Measurements from ENCODE around the gene ARMH1.

Gene ARMH1

DNA sequence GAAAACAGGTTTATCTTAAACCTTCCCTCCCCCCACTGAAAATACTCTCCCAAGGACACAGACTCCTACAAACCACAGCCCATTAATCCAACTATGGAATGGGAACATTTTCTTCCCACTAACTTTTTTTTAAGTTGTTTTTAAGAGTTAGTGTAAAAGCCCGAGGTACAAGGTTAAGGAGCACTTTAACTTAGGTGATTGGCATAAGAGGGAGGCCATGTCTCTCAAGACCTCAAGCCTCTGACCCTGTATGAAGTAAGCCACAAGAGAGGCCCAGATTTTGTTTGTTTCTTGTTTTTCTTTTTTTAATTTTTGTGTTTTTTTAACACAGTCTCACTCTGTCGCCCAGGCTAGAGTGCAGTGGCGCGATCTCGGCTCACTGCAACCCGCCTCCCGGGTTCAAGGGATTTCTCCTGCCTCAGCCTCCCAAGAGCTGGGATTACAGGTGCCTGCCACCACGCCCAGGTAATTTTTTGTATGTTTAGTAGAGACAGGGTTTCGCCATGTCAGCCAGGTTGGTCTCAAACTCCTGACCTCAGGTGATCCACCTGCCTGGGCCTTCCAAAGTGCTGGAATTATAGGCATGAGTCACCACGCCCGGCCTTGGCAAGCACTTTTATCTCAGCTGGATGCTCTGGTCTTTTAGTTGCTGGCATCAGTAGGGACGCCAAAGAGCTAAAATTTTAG is 14.4 kb downstream of the ARMH1 start:
- TF ChIP-seq EP300 (IDR thresholded peaks at IDR 0.05; ENCODE audit: borderline replicate concordance) = no peak

DNA sequence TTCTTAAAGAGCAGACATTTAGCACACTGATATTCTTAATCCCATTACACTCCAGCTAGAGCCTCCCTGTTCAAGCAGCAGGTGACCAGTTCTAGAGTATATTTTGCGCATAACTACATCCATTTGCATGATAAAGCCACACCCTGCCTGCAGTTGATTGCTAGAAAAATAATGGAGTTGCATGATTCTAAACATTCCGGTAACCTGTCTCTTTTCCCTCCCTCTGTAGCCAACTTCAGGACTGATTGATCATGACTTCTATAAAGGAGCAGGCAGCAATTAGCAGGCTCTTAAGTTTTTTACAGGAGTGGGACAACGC is 14.9 kb downstream of the ARMH1 start:
- TF ChIP-seq ZBTB7A (IDR thresholded peaks at IDR 0.05; ENCODE audit: low read depth) = no peak
- no peak for TF ChIP-seq EP300 (IDR thresholded peaks at IDR 0.05; ENCODE audit: borderline replicate concordance)
- no peak for TF ChIP-seq TEAD4 (IDR thresholded peaks at IDR 0.05)
- TF ChIP-seq TCF12 (IDR thresholded peaks at IDR 0.05; ENCODE audit: low read depth) = no peak
- TF ChIP-seq NFIC (IDR thresholded peaks at IDR 0.05) = no peak
- TF ChIP-seq, protein P1, sequence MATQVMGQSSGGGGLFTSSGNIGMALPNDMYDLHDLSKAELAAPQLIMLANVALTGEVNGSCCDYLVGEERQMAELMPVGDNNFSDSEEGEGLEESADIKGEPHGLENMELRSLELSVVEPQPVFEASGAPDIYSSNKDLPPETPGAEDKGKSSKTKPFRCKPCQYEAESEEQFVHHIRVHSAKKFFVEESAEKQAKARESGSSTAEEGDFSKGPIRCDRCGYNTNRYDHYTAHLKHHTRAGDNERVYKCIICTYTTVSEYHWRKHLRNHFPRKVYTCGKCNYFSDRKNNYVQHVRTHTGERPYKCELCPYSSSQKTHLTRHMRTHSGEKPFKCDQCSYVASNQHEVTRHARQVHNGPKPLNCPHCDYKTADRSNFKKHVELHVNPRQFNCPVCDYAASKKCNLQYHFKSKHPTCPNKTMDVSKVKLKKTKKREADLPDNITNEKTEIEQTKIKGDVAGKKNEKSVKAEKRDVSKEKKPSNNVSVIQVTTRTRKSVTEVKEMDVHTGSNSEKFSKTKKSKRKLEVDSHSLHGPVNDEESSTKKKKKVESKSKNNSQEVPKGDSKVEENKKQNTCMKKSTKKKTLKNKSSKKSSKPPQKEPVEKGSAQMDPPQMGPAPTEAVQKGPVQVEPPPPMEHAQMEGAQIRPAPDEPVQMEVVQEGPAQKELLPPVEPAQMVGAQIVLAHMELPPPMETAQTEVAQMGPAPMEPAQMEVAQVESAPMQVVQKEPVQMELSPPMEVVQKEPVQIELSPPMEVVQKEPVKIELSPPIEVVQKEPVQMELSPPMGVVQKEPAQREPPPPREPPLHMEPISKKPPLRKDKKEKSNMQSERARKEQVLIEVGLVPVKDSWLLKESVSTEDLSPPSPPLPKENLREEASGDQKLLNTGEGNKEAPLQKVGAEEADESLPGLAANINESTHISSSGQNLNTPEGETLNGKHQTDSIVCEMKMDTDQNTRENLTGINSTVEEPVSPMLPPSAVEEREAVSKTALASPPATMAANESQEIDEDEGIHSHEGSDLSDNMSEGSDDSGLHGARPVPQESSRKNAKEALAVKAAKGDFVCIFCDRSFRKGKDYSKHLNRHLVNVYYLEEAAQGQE (IDR thresholded peaks at IDR 0.05; ENCODE audit: low read depth) = no peak
- no peak for TF ChIP-seq TAF1 (IDR thresholded peaks at IDR 0.05; ENCODE audit: low read depth)
- TF ChIP-seq USF1 (IDR thresholded peaks at IDR 0.05) = no peak
- no peak for TF ChIP-seq CREB1 (IDR thresholded peaks at IDR 0.05; ENCODE audit: low read depth)
- no peak for TF ChIP-seq YY1 (IDR thresholded peaks at IDR 0.05; ENCODE audit: low read depth)
- TF ChIP-seq RAD21 (IDR thresholded peaks at IDR 0.05; ENCODE audit: low read depth) = no peak
- TF ChIP-seq EGR1 (IDR thresholded peaks at IDR 0.05) = no peak
- TF ChIP-seq, protein P2, sequence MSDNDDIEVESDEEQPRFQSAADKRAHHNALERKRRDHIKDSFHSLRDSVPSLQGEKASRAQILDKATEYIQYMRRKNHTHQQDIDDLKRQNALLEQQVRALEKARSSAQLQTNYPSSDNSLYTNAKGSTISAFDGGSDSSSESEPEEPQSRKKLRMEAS (IDR thresholded peaks at IDR 0.05) = no peak
- TF ChIP-seq CEBPB (IDR thresholded peaks at IDR 0.05) = no peak
- no peak for TF ChIP-seq FOXM1 (IDR thresholded peaks at IDR 0.05; ENCODE audit: borderline replicate concordance, low read depth)

GRCh38 chr1:44693159-44693558 is 18.6 kb downstream of the ARMH1 start:
- TF ChIP-seq, protein P1 (IDR thresholded peaks at IDR 0.05; ENCODE audit: low read depth) = no peak
- TF ChIP-seq NFIC (IDR thresholded peaks at IDR 0.05) = no peak
- TF ChIP-seq TCF12 (IDR thresholded peaks at IDR 0.05; ENCODE audit: low read depth) = no peak
- TF ChIP-seq EP300 (IDR thresholded peaks at IDR 0.05; ENCODE audit: borderline replicate concordance) = no peak
- no peak for TF ChIP-seq TEAD4 (IDR thresholded peaks at IDR 0.05)
- no peak for TF ChIP-seq USF1 (IDR thresholded peaks at IDR 0.05)
- no peak for TF ChIP-seq CEBPB (IDR thresholded peaks at IDR 0.05)
- TF ChIP-seq FOXM1 (IDR thresholded peaks at IDR 0.05; ENCODE audit: borderline replicate concordance, low read depth) = no peak
- no peak for TF ChIP-seq RAD21 (IDR thresholded peaks at IDR 0.05; ENCODE audit: low read depth)
- TF ChIP-seq EGR1 (IDR thresholded peaks at IDR 0.05) = no peak

DNA sequence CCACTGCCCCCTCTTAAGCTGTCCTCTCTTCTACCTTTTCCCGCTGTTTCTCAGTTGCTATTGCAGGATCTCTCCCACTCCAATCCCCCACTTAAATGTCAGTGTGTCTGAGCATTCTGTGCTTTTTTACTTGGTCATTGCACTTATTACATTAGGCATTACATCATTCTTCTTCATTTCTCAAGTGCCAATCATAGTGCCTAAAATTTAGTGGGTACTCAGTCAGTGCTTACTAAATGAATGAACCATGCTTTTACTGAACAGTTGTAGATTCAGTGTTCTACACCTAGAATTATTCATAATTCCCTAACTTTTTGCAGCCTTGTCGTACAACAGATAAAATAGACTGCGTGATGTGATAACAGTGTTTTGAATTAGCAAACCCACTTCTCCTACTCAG is 19.4 kb downstream of the ARMH1 start:
- TF ChIP-seq YY1 (IDR thresholded peaks at IDR 0.05; ENCODE audit: low read depth) (no peak), ZBTB7A (IDR thresholded peaks at IDR 0.05; ENCODE audit: low read depth) (no peak), FOXM1 (IDR thresholded peaks at IDR 0.05; ENCODE audit: borderline replicate concordance, low read depth) (no peak), RAD21 (IDR thresholded peaks at IDR 0.05; ENCODE audit: low read depth) (no peak), TEAD4 (IDR thresholded peaks at IDR 0.05) (no peak)
- TF ChIP-seq, protein P2 (IDR thresholded peaks at IDR 0.05) = no peak
- TF ChIP-seq, protein P1 (IDR thresholded peaks at IDR 0.05; ENCODE audit: low read depth) = no peak

GRCh38 chr1:44694863-44695478 is 20.5 kb downstream of the ARMH1 start:
- TF ChIP-seq TCF12 (IDR thresholded peaks at IDR 0.05; ENCODE audit: low read depth) (no peak), FOXM1 (IDR thresholded peaks at IDR 0.05; ENCODE audit: borderline replicate concordance, low read depth) (no peak), YY1 (IDR thresholded peaks at IDR 0.05; ENCODE audit: low read depth) (no peak), NFIC (IDR thresholded peaks at IDR 0.05) (no peak), EGR1 (IDR thresholded peaks at IDR 0.05) (no peak), CEBPB (IDR thresholded peaks at IDR 0.05) (no peak), CREB1 (IDR thresholded peaks at IDR 0.05; ENCODE audit: low read depth) (no peak)
